PC-9 (cell line): Measurements from ENCODE around the gene GAST. TPM values are rescaled to one million over a fixed set of nuclear protein-coding genes. Genes with fewer than 3 reads are reported as not detected.

Experiments
- BruUV-seq: library from RNA; stranded (reverse); fragments of 400-500 nt; replicated peaks from 2 replicates; lab custom pipeline; 2021; lab: Mats Ljungman, UMichigan
- CTCF ChIA-PET: fragments of 300-600 bp; sonication (Branson Sonifier 250); formaldehyde crosslinking; loops from one replicate; lab custom pipeline; 2022; ENCODE audit warnings: antibody characterized with exemption; lab: Charles Lee
- POLR2A ChIA-PET: fragments of 300-600 bp; sonication (Branson Sonifier 250); formaldehyde crosslinking; loops from one replicate; lab custom pipeline; 2022; ENCODE audit warnings: antibody characterized with exemption; ENCODE audit not compliant: unreplicated experiment; lab: Charles Lee
- DNase-seq, 2 experiments: peaks; one replicate each; pipeline versions ENCODE4 v3.0.0 to v3.0.0-alpha.2; 2015 to 2022; ENCODE audit warnings: mixed read lengths in 1 of 2
- H2AFZ ChIP-seq: fragments of 200-600 bp; sonication (generic); 2 replicates; pipeline ENCODE4 v1.8.1; 2017; ENCODE audit warnings: antibody characterized with exemption
- H3F3A ChIP-seq: fragments of 200-600 bp; sonication (generic); 2 replicates; pipeline ENCODE4 v1.8.1; 2017; ENCODE audit warnings: antibody characterized with exemption, mild to moderate bottlenecking, low read depth; ENCODE audit not compliant: insufficient read depth
- H3K27ac ChIP-seq: fragments of 200-600 bp; sonication (generic); 2 replicates; pipeline ENCODE4 v1.6.1; 2016; ENCODE audit warnings: mixed run types
- H3K27me3 ChIP-seq: fragments of 200-600 bp; sonication (generic); 2 replicates; pipeline ENCODE4 v1.6.1; 2016; ENCODE audit warnings: low read depth, mixed run types; ENCODE audit not compliant: insufficient read depth
- H3K36me3 ChIP-seq: fragments of 200-600 bp; sonication (generic); 2 replicates; pipeline ENCODE4 v1.6.1; 2016; ENCODE audit warnings: low read depth, mixed run types
- H3K4me1 ChIP-seq: fragments of 200-600 bp; sonication (generic); replicated peaks from 2 replicates; pipeline ENCODE4 v1.6.1; 2016; ENCODE audit warnings: mixed run types; ENCODE audit not compliant: insufficient read depth
- H3K4me2 ChIP-seq: fragments of 200-600 bp; sonication (generic); 2 replicates; pipeline ENCODE4 v1.6.1; 2017; ENCODE audit warnings: mixed run types
- H3K4me3 ChIP-seq: fragments of 200-600 bp; sonication (generic); 2 replicates; pipeline ENCODE4 v1.6.1; 2016; ENCODE audit warnings: mixed run types
- H3K79me2 ChIP-seq: fragments of 200-600 bp; sonication (generic); 2 replicates; pipeline ENCODE4 v1.6.1; 2017; ENCODE audit warnings: low read depth, mixed run types
- H3K9me2 ChIP-seq: fragments of 200-600 bp; sonication (generic); 2 replicates; pipeline ENCODE4 v1.8.1; 2017; ENCODE audit warnings: mild to moderate bottlenecking; ENCODE audit not compliant: insufficient read depth
- H3K9me3 ChIP-seq: fragments of 200-600 bp; sonication (generic); 2 replicates; pipeline ENCODE4 v1.8.1; 2016; ENCODE audit warnings: low read depth; ENCODE audit not compliant: insufficient read depth
- H4K20me1 ChIP-seq: fragments of 200-600 bp; sonication (generic); 2 replicates; pipeline ENCODE4 v1.8.1; 2017; ENCODE audit not compliant: insufficient read depth
- EZH2 ChIP-seq: fragments of 200-600 bp; sonication (generic); IDR thresholded peaks from 2 replicates; pipeline ENCODE4 v1.8.0; 2017; ENCODE audit warnings: antibody characterized with exemption, low read depth
- intact Hi-C: fragments of 100-400 bp; cut with micrococcal nuclease; formaldehyde crosslinking; loops from one replicate; pipeline ENCODE4 v1.10.0; 2022; ENCODE audit not compliant: unreplicated experiment
- total RNA-seq: library from RNA; stranded (reverse); gene quantifications from 2 replicates; pipeline ENCODE4 v1.2.3, GENCODE V29; 2021
- TF ChIP-seq, protein P1 (sequence below): fragments of 200-600 bp; sonication (generic); conservative IDR thresholded peaks from 2 replicates; pipeline ENCODE4 v1.6.1; 2017; ENCODE audit warnings: mixed run types, antibody characterized with exemption, mild to moderate bottlenecking, moderate library complexity

Gene GAST
- total RNA-seq, 1 experiment from 2014 or later = 0.87 TPM

DNA sequence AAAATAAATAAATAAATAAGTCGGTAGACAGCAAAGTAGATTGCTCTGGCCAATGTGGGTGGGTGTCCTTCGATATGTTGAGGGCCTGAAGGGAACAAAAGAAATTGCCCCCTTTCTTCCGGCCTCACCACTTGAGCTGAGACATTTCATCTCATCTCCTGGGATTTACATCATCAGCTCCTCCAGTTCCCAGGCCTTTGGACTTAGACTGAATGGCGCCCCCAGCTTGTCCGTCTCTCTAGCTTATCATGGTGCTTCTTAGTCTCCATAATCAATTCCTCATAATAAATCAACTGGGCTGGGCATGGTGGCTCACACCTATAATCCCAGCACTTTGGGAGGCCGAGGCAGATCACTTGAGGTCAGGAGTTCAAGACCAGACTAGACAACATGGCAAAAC, 36.1 kb downstream of the GAST start:
- Histone ChIP-seq H2AFZ (no peak overlapping the region), H4K20me1 (no peaks in the 10 kb centered on the region), H3K36me3 (no peaks in the 10 kb centered on the region), H3K4me3 (no peak overlapping the region), H3F3A (peaks cover 30% of the 10 kb centered on the region), H3K79me2 (no peaks in the 10 kb centered on the region), H3K4me1 (no peaks in the 10 kb centered on the region), H3K9me3 (no peaks in the 10 kb centered on the region), H3K9me2 (no peaks in the 10 kb centered on the region), H3K27ac (no peak overlapping the region), H3K27me3 (no peaks in the 10 kb centered on the region), H3K4me2 (no peak overlapping the region)
- no TSS peak for BruUV-seq
- TF ChIP-seq, protein P1, sequence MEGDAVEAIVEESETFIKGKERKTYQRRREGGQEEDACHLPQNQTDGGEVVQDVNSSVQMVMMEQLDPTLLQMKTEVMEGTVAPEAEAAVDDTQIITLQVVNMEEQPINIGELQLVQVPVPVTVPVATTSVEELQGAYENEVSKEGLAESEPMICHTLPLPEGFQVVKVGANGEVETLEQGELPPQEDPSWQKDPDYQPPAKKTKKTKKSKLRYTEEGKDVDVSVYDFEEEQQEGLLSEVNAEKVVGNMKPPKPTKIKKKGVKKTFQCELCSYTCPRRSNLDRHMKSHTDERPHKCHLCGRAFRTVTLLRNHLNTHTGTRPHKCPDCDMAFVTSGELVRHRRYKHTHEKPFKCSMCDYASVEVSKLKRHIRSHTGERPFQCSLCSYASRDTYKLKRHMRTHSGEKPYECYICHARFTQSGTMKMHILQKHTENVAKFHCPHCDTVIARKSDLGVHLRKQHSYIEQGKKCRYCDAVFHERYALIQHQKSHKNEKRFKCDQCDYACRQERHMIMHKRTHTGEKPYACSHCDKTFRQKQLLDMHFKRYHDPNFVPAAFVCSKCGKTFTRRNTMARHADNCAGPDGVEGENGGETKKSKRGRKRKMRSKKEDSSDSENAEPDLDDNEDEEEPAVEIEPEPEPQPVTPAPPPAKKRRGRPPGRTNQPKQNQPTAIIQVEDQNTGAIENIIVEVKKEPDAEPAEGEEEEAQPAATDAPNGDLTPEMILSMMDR = no peak
- TF ChIP-seq EZH2 = no peak
- DNase-seq = no peak
- ChIA-PET CTCF (interaction anchor here (0.5 kb wide), 1 partner anchor 146 kb away, joined by 3 read pairs; no protein-coding TSS in a partner anchor), POLR2A (interaction anchor here (0.6 kb wide), 2 partner anchors 25 to 33 kb away, joined by 3 to 39 read pairs; no protein-coding TSS in a partner anchor)
- intact Hi-C loops = no loop called here

DNA sequence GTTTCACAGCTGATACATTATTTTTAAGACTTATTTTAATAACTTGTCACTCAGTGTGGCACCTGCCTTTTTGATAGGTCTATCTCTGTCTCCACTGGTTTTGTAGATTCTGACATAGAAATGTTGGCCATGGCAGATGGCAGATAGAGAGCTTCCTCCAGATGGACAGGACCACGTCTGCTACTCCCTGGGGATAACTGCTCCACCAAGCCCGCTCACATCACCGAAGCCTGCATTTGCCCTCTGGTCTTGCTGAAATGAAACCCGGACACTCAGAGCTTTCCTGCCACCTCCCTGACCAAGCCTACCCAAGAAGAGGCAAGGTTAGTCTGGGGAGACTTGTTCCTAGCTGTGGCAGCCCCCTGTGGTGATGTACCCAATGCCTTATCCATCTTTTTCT, 38.7 kb downstream of the GAST start:
- POLR2A ChIA-PET = no interaction called here
- H3F3A ChIP-seq = peaks cover 36% of the 10 kb centered on the region
- TF ChIP-seq, protein P1 = no peak
- TF ChIP-seq EZH2 = no peak
- no peak overlapping the region for H3K27ac ChIP-seq
- no peaks in the 10 kb centered on the region for H3K27me3 ChIP-seq
- no peaks in the 10 kb centered on the region for H3K79me2 ChIP-seq
- H4K20me1 ChIP-seq = no peaks in the 10 kb centered on the region
- H2AFZ ChIP-seq = no peak overlapping the region
- no peak overlapping the region for H3K4me3 ChIP-seq
- DNase-seq = no peak
- H3K4me2 ChIP-seq = no peak overlapping the region
- CTCF ChIA-PET = interaction anchor here (0.5 kb wide), 1 partner anchor 71 kb away, joined by 5 read pairs; no protein-coding TSS in a partner anchor
- H3K9me3 ChIP-seq = no peaks in the 10 kb centered on the region
- H3K4me1 ChIP-seq = no peaks in the 10 kb centered on the region
- no TSS peak for BruUV-seq
- H3K9me2 ChIP-seq = no peaks in the 10 kb centered on the region
- no peaks in the 10 kb centered on the region; the same call in 1 of the 2 replicates for H3K36me3 ChIP-seq
- intact Hi-C loops = no loop called here

DNA sequence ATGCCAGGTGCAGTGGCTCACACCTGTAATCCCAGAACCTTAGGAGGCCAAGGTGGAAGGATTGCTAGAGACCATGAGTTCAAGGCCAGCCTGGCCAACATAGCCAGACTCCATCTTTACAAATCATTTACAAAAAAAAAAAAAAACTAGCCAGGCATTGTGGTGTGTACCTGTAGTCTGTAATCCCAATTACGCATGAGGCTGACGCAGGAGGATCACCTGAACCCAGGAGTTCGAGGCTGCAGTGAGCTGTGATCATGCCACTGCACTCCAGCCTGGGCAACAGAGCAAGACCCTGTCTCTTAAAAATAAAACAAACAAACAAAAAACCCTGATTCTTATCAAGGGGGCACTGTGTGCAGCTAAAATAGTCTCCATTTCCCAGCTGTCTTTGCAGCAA, 39.2 kb downstream of the GAST start:
- BruUV-seq = no TSS peak

More for the DNA sequence above, 39.2 kb downstream of the GAST start:
- Histone ChIP-seq H3K4me1 (no peaks in the 10 kb centered on the region), H3K27ac (no peak overlapping the region), H3K4me2 (no peak overlapping the region), H3K79me2 (no peaks in the 10 kb centered on the region), H3K4me3 (no peak overlapping the region), H2AFZ (no peak overlapping the region), H3K9me3 (no peaks in the 10 kb centered on the region), H3K9me2 (no peaks in the 10 kb centered on the region), H3K36me3 (no peaks in the 10 kb centered on the region; the same call in 1 of the 2 replicates), H3K27me3 (no peaks in the 10 kb centered on the region), H3F3A (peaks cover 36% of the 10 kb centered on the region), H4K20me1 (no peaks in the 10 kb centered on the region)
- CTCF ChIA-PET = interaction anchor here (0.7 kb wide), 1 partner anchor 137 kb away, joined by 5 read pairs; no protein-coding TSS in a partner anchor
- no peak for DNase-seq
- no peak for TF ChIP-seq EZH2
- TF ChIP-seq, protein P1 = no peak
- intact Hi-C loops = no loop called here
- POLR2A ChIA-PET = no interaction called here
